Left renal pelvis (tissue), 4 donors: ENCODE data around the gene SLC39A13. TPM values are rescaled to one million over a fixed set of nuclear protein-coding genes. Genes with fewer than 3 reads are reported as not detected.

Source experiments
- DNase-seq, 4 donors: peaks; one replicate each; pipeline ENCODE4 v3.0.0-alpha.2; 2013; ENCODE audit warnings: low read depth in 4 of 4, low spot score in 3 of 4
- polyA plus RNA-seq, 4 donors: library from polyadenylated mRNA; unstranded; fragments of 120-200 nt; gene quantifications; one replicate each; pipeline ENCODE4 v1.2.1, GENCODE V29; 2013; ENCODE audit not compliant: insufficient read length in 4 of 4

The SLC39A13 gene
- polyA plus RNA-seq, 4 donors: 42.6 to 72.0 (median 45.5) TPM

GRCh38 chr11:47447906-47448305, 39.5 kb downstream of the SLC39A13 start:
- DNase-seq: no peak

- no peak for DNase-seq
Observed at GRCh38 chr11:47448566-47449427, 40.4 kb downstream of the SLC39A13 start, which contains the start of gene RAPSN. Gene RAPSN, minus strand, starts transcription at chr11:47449136. Its CDS starts 172 bp downstream, at chr11:47448964.

DNA sequence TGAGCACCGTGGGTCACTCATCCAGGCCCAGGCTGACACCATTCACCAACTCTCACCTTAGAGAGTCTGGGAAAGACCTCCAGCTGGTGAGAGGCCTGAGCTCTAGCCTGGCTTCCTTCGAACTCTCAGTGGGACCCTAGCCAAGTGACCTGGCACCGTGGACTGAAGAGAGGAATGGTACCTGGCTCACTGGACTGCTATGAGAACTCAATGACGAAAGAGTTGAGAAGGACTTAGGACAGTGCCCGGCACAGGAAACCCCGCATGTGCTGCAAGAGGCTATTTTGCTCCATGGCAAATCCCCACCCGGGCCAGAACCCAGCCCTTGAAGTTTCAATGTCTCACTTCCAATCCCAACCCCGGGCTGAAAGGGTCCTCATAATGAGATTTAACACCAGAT, 41.2 kb downstream of the SLC39A13 start:
- DNase-seq: no peak

DNA sequence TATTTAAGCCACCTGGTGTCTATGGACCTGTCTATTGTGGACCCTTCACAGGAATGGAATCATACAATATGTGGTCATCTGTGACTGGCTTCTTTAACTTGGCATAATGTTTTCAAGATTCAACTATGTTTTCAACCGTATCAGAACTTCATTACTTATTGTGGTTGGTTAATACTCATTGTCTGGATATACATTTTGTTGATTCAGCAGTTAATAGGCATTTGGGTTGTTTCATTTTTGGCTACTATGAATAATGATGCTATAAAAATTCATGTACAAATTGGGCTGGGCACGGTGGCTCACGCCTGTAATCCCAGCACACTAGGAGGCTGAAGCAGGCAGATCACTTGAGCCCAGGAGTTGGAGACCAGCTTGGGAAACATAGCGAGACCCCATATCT, 43.0 kb downstream of the SLC39A13 start:
- no peak for DNase-seq

- DNase-seq: no peak
Observed at GRCh38 chr11:47451990-47452389, 43.6 kb downstream of the SLC39A13 start.

DNA sequence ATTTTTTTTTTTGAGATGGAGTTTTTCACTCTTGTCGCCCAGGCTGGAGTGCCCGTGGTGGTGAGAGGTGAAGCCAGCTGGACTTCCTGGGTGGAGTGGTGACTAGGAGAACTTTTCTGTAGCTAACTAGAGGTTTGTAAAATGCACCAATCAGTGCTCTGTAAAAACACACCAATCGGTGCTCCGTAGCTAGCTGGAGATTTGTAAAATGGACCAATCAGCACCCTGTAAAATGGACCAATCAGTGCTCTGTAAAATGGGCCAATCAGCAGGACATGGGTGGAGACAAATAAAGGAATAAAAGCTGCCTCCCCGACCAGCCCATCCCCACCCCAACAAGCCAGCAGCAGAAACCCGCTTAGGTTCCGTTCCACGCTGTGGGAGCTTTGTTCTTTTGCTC, 45.0 kb downstream of the SLC39A13 start:
- no peak for DNase-seq

DNA sequence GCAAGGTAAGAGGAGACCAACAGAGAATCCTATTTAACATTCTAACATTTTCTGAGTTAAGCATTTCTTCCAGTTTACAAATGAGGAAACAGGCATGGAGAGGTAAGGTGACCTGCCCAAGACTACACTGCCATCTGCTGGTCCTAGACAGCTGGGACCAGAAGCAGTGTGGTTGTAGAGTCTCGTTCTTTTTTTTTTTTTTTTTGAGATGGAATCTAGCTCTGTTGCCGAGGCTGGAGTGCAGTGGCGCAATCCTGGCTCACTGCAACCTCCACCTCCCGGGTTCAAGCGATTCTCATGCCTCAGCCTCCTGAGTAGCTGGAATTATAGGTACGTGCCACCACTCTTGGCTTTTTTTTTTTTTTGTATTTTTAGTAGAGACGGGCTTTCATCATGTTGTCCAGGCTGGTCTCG, 45.9 kb downstream of the SLC39A13 start:
- DNase-seq: peak; percentile 54 to 63 (median 58)

- DNase-seq: no peak
Observed at GRCh38 chr11:47460571-47461235, 52.3 kb downstream of the SLC39A13 start.

GRCh38 chr11:47461876-47462275, 53.5 kb downstream of the SLC39A13 start:
- DNase-seq: no peak

DNA sequence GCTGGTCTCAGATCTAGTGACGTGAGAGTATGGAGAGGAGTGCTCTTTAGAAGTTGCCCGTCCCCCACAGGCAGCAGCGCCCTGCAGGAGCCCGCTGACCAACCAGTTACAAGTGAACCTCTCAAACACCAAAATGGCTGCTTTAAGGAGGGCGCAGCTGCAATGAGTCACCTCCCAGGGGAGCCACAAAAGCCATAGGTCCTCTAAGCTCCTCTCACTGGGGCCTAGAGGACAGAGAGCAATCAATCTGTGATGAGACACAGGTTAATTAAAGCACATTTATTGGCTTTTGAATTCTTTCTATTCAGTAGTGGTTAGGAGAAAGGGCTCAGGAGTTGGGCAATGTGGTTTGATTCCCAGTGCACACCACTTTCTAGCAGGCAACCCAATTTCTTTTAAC, 56.1 kb downstream of the SLC39A13 start:
- DNase-seq: no peak

Other genes with a start within 250 kb of the SLC39A13 start
- gene ARFGAP2, start 231.7 kb upstream of the SLC39A13 start, polyA plus RNA-seq: 10 to 100 TPM; 57.2 to 90.1 (median 79.6) TPM
- gene PACSIN3, start 222.2 kb upstream of the SLC39A13 start, polyA plus RNA-seq: 10 to 100 TPM; 22.5 to 45.2 (median 29.9) TPM
- 10 to 100 TPM; 17.1 to 29.2 (median 20.5) TPM for gene DDB2, start 193.6 kb upstream of the SLC39A13 start, polyA plus RNA-seq
- 10 to 100 TPM; 42.4 to 60.6 (median 45.9) TPM for gene ACP2, start 159.8 kb upstream of the SLC39A13 start, polyA plus RNA-seq
- gene NR1H3, start 150.6 kb upstream of the SLC39A13 start, polyA plus RNA-seq: 10 to 100 TPM; 32.5 to 47.5 (median 36.5) TPM
- gene MADD, start 138.5 kb upstream of the SLC39A13 start, polyA plus RNA-seq: 10 to 100 TPM; 36.9 to 53.8 (median 39.4) TPM
- gene MYBPC3, start 55.9 kb upstream of the SLC39A13 start, polyA plus RNA-seq: under 1 TPM in 3 of 4 donors, not detected in 1; 0.03 to 0.14 (median 0.07) TPM
- 1 to 10 TPM; 3.4 to 7.8 (median 4.4) TPM for gene SPI1, start 30.0 kb upstream of the SLC39A13 start, polyA plus RNA-seq
- 100 to 1,000 TPM; 108 to 161 (median 148) TPM for gene PSMC3, start 17.8 kb downstream of the SLC39A13 start, polyA plus RNA-seq
- under 1 TPM in 2 of 4 donors, not detected in 2; 0.17 to 0.26 TPM for gene RAPSN, start 40.5 kb downstream of the SLC39A13 start, polyA plus RNA-seq
- 100 to 1,000 TPM in 2 of 4 donors, 10 to 100 TPM in 2; 76.5 to 122 (median 106) TPM for gene CELF1, start 144.5 kb downstream of the SLC39A13 start, polyA plus RNA-seq
- 10 to 100 TPM; 36.7 to 57.6 (median 51.7) TPM for gene PTPMT1, start 157.0 kb downstream of the SLC39A13 start, polyA plus RNA-seq
- gene KBTBD4, start 170.4 kb downstream of the SLC39A13 start, polyA plus RNA-seq: 10 to 100 TPM; 21.2 to 26.5 (median 25.0) TPM
- gene NDUFS3, start 170.5 kb downstream of the SLC39A13 start, polyA plus RNA-seq: 100 to 1,000 TPM in 3 of 4 donors, 10 to 100 TPM in 1; 80.5 to 151 (median 147) TPM
- 1 to 10 TPM in 1 of 4 donors, under 1 TPM in 3; 0.11 to 4.0 (median 0.37) TPM for gene FAM180B, start 178.1 kb downstream of the SLC39A13 start, polyA plus RNA-seq
- 10 to 100 TPM in 2 of 4 donors, 1 to 10 TPM in 2; 6.1 to 12.8 (median 9.5) TPM for gene C1QTNF4, start 185.8 kb downstream of the SLC39A13 start, polyA plus RNA-seq
- gene MTCH2, start 234.0 kb downstream of the SLC39A13 start, polyA plus RNA-seq: 100 to 1,000 TPM in 3 of 4 donors, 10 to 100 TPM in 1; 50.1 to 123 (median 110) TPM